CD4-positive, CD25-positive, alpha-beta regulatory T cell (primary cell): ENCODE data around the gene PIP4P1. TPM values are rescaled to one million over a fixed set of nuclear protein-coding genes. Genes with fewer than 3 reads are reported as not detected.
"Not testable (repeated sequence)": the region's sequence is repeated elsewhere in the genome, so short reads cannot be mapped to it uniquely, and the experiment has no call there.

Source experiments
- ATAC-seq, 2 donors: fragments of 150-1000 bp; cut with Tn5 transposase; one replicate each; pipeline ENCODE4 v1.10.0; 2021; ENCODE audit warnings: low read depth in 2 of 2, moderate number of reproducible peaks in 2 of 2, moderate library complexity in 1 of 2
- DNase-seq, 3 donors: peaks; one replicate each; pipeline versions ENCODE4 v3.0.0 to v3.0.0-alpha.2; 2012 to 2022; ENCODE audit warnings: mixed read lengths in 1 of 3
- H3K27ac ChIP-seq: one replicate; pipeline ENCODE4 v1.7.0; 2013; ENCODE audit warnings: mild to moderate bottlenecking, low read length; ENCODE audit not compliant: insufficient read depth, poor library complexity, severe bottlenecking
- H3K27me3 ChIP-seq: one replicate; pipeline ENCODE4 v1.7.0; 2013; ENCODE audit warnings: low read length; ENCODE audit not compliant: control insufficient read depth, insufficient read depth
- H3K36me3 ChIP-seq: one replicate; pipeline ENCODE4 v1.7.0; 2013; ENCODE audit warnings: mild to moderate bottlenecking, low read length, moderate library complexity; ENCODE audit not compliant: control insufficient read depth, insufficient read depth
- H3K4me1 ChIP-seq: 2 replicates; pipeline ENCODE4 v1.7.0; 2013; ENCODE audit warnings: mild to moderate bottlenecking, low read length; ENCODE audit not compliant: insufficient read depth, control insufficient read depth, poor library complexity, severe bottlenecking
- H3K4me3 ChIP-seq: one replicate; pipeline ENCODE4 v1.7.0; 2013; ENCODE audit warnings: low read depth, mild to moderate bottlenecking, low read length, moderate library complexity
- H3K9me3 ChIP-seq, 2 experiments: 1 replicate in 1 of 2; 2 replicates in 1 of 2; pipeline ENCODE4 v1.7.0; 2013; ENCODE audit warnings: low read length in 2 of 2, mild to moderate bottlenecking in 1 of 2, moderate library complexity in 1 of 2; ENCODE audit not compliant: control insufficient read depth in 2 of 2
- H3K27ac Mint-ChIP-seq, 3 donors: one replicate each; pipeline ENCODE4 v1.8.0; 2020 to 2022; ENCODE audit warnings: mild to moderate bottlenecking in 3 of 3, mixed read lengths in 3 of 3, moderate library complexity in 2 of 3
- H3K27me3 Mint-ChIP-seq: one replicate; pipeline ENCODE4 v1.8.0; 2022; ENCODE audit warnings: mild to moderate bottlenecking, mixed read lengths
- H3K36me3 Mint-ChIP-seq: one replicate; pipeline ENCODE4 v1.8.0; 2020; ENCODE audit warnings: mixed read lengths
- H3K4me1 Mint-ChIP-seq, 4 donors: one replicate each; pipeline ENCODE4 v1.8.0; 2020 to 2022; ENCODE audit warnings: mixed read lengths in 4 of 4, mild to moderate bottlenecking in 1 of 4
- H3K4me3 Mint-ChIP-seq, 4 donors: one replicate each; pipeline ENCODE4 v1.8.0; 2020 to 2022; ENCODE audit warnings: mild to moderate bottlenecking in 4 of 4, mixed read lengths in 4 of 4, moderate library complexity in 3 of 4
- H3K9me3 Mint-ChIP-seq, 7 donors: one replicate each; pipeline ENCODE4 v1.8.0; 2020 to 2022; ENCODE audit warnings: mixed read lengths in 7 of 7, mild to moderate bottlenecking in 3 of 7, moderate library complexity in 2 of 7
- polyA plus RNA-seq, 4 donors: library from polyadenylated mRNA; unstranded; fragments of 300-500 nt; fragmentation: Illumina TruSeq; gene quantifications; one replicate each; pipeline ENCODE4 v1.2.3, GENCODE V29; 2021
- total RNA-seq: library from RNA; stranded (reverse); gene quantifications from one replicate; pipeline ENCODE4 v1.2.3, GENCODE V29; 2022

The PIP4P1 gene
- total and polyA plus RNA-seq, 5 donors from 2014 or later, result 24.7 to 65.6 (median 32.9) TPM

DNA sequence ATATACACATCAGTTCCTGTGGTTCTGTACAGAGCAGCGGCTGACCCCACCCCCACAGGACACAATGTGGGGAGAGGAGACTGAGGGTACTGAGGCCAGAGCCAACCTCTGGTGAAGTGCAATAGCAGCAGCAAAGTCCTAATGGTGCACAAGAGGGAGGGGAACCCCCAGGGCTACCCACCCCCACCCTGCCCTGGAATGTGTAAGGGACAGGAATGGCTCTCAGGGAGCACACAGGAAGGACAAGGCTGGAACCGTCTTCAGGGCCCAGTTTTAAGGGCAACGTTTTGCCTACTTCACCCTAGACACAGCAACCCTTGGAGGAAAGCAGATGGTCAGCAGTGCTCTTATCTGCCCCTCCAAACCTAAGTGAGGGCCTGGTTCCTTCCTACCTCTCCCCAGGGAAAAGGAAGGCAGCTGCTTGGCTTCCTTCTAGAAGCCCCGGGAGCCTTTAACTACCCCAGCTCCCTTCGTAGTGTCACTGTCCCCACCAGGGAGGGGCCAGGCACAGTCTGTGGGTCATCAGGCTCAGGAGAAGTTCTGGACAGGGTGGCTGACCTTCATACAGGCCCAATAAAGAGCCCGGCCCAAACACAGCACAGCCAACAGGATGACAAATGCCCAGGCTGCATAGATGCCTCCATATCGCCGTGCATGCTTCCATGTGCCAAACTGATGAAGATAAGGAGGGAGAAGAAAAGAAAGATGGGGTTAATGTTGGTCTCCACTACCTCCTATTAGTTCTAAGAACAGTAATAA is 3.0 kb downstream of the PIP4P1 start:
- Histone ChIP-seq H3K4me3 (no peak overlapping the region), H3K27ac (peak overlapping the region; percentile 99), H3K36me3 (peaks cover 41% of the 10 kb centered on the region), H3K4me1 (peaks cover 50% of the 10 kb centered on the region), H3K27me3 (no peaks in the 10 kb centered on the region), H3K9me3 (no peaks in the 10 kb centered on the region)
- ATAC-seq, result no peak
- Mint-ChIP-seq H3K9me3 (no peaks in the 10 kb centered on the region), H3K4me1 (peaks cover 5 to 40% (median 21%) of the 10 kb centered on the region in 4 donors), H3K27me3 (peaks cover 5% of the 10 kb centered on the region), H3K36me3 (peaks cover 32% of the 10 kb centered on the region), H3K27ac (peak overlapping the region in 1 of 3 donors; percentile 94), H3K4me3 (peak overlapping the region in 2 of 4 donors; percentile 19 to 39)
- no peak for DNase-seq

- Mint-ChIP-seq H3K4me1 (peaks cover 5 to 44% (median 28%) of the 10 kb centered on the region in 4 donors), H3K4me3 (peak overlapping the region in 2 of 4 donors; percentile 29 to 52), H3K9me3 (no peaks in the 10 kb centered on the region), H3K27me3 (peaks cover 5% of the 10 kb centered on the region), H3K36me3 (peaks cover 37% of the 10 kb centered on the region), H3K27ac (no peak overlapping the region)
- DNase-seq, result no peak
- no peak for ATAC-seq
- H3K27me3 ChIP-seq, result no peaks in the 10 kb centered on the region
- no peak overlapping the region for H3K4me3 ChIP-seq
- no peaks in the 10 kb centered on the region for H3K9me3 ChIP-seq
- H3K4me1 ChIP-seq, result peaks cover 51% of the 10 kb centered on the region
- H3K27ac ChIP-seq, result no peak overlapping the region
- peaks cover 47% of the 10 kb centered on the region for H3K36me3 ChIP-seq
Measured at GRCh38 chr14:20456971-20457370, 4.3 kb downstream of the PIP4P1 start.

GRCh38 chr14:20455355-20456300 is 5.6 kb downstream of the PIP4P1 start:
- Mint-ChIP-seq H3K36me3 (peaks cover 41% of the 10 kb centered on the region), H3K4me3 (no peak overlapping the region), H3K9me3 (no peaks in the 10 kb centered on the region), H3K27ac (no peak overlapping the region), H3K4me1 (peaks cover 0 to 39% (median 22%) of the 10 kb centered on the region in 4 donors), H3K27me3 (no peaks in the 10 kb centered on the region)
- Histone ChIP-seq H3K36me3 (peaks cover 60% of the 10 kb centered on the region), H3K4me1 (peaks cover 48% of the 10 kb centered on the region), H3K27ac (peak overlapping the region; percentile 97), H3K9me3 (no peaks in the 10 kb centered on the region), H3K27me3 (no peaks in the 10 kb centered on the region), H3K4me3 (peak overlapping the region; percentile 97)
- DNase-seq, result peak in 1 of 3 donors; percentile 71
- peak; percentile 54 to 59 for ATAC-seq

DNA sequence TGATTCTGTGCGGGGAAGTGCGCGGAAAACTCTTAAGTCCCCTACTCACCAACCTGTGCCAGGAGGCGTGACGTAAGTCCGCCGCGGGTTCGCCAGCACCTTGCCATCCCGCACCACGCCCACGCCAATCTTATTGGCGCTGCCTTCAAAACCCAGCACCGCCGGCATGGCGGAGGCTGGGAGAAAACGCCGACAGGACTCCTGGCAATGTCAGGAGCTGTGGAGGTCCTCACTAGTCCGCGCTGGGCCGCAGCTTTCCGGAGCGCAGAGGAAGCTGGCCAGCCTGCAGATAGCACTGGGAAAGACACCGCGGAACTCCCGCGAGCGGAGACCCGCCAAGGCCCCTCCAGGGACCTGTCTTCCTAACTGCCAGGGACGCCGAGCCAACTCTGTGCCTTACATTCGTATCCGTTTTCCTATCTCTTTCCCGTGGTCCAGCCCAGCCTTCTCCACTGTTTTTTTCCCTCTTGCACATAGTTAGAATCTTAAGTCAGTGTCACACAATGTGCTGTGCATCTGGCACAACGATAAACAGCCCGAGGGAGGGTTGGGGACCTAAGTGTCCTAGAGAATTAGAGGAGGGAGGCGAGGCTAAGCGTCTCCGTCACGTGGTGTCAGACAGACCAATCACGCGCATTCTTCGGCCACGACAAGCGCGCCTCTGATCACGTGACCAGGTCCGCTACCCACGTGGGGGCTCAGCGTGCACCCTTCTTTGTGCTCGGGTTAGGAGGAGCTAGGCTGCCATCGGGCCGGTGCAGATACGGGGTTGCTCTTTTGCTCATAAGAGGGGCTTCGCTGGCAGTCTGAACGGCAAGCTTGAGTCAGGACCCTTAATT is 6.5 kb downstream of the PIP4P1 start, which contains the start of the genes APEX1 and OSGEP:
Gene APEX1 (plus strand): TSS at position 711 of the 839 bp plus-strand sequence. CDS start 420 bp downstream, outside the sequence.
Gene OSGEP (minus strand): TSS at position 297 of the 839 bp plus-strand sequence. CDS start 129 bp downstream, at position 168.
- Histone ChIP-seq H3K27ac (peak within 1 kb of the TSS; percentile 97), H3K27me3 (no peaks in the 10 kb centered on the region), H3K9me3 (no peaks in the 10 kb centered on the region), H3K36me3 (peaks cover 62% of the 10 kb centered on the region), H3K4me3 (peak within 1 kb of the TSS; percentile 97), H3K4me1 (peaks cover 39% of the 10 kb centered on the region)
- DNase-seq (peak; percentile 96 to 99 (median 98)), ATAC-seq (peak; percentile 87)
- Mint-ChIP-seq H3K27me3 (no peaks in the 10 kb centered on the region), H3K27ac (peak within 1 kb of the TSS in 1 of 3 donors; percentile 79), H3K9me3 (no peaks in the 10 kb centered on the region), H3K4me3 (peak within 1 kb of the TSS in 1 of 4 donors; percentile 5), H3K36me3 (peaks cover 37% of the 10 kb centered on the region), H3K4me1 (peaks cover 0 to 33% (median 15%) of the 10 kb centered on the region in 4 donors)

DNA sequence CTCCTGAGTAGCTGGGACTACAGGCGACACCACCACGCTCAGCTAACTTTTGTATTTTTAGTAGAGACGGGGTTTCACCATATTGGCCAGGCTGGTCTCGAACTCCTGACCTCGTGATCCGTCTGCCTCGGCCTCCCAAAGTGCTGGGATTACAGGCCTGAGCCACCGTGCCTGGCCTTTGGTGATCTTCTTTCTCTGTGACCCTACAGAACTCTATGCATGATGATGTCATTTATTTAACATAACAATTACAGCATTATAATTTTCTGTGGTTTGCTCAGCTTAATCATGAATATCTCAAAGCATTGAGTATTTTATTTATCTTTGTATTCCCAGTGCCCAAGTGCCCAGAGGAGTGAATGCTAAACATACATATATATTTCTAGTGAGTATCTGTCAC is 8.4 kb downstream of the PIP4P1 start:
- Mint-ChIP-seq H3K4me1 (peaks cover 0 to 21% (median 11%) of the 10 kb centered on the region in 4 donors), H3K36me3 (peaks cover 27% of the 10 kb centered on the region), H3K27ac (peak overlapping the region in 2 of 3 donors; percentile 20 to 56), H3K4me3 (peak overlapping the region in 3 of 4 donors; percentile 13 to 61 (median 36))
- H3K36me3 ChIP-seq, result peaks cover 63% of the 10 kb centered on the region
- not testable (repeated sequence) for H3K9me3 Mint-ChIP-seq, DNase-seq, H3K4me3 ChIP-seq, H3K27me3 Mint-ChIP-seq, H3K9me3 ChIP-seq, H3K27me3 ChIP-seq, ATAC-seq
- H3K4me1 ChIP-seq, result peaks cover 32% of the 10 kb centered on the region
- H3K27ac ChIP-seq, result peak overlapping the region; percentile 97

- Mint-ChIP-seq H3K4me1 (peaks cover 0 to 8% (median 3%) of the 10 kb centered on the region in 4 donors), H3K9me3 (no peaks in the 10 kb centered on the region), H3K27me3 (no peaks in the 10 kb centered on the region), H3K27ac (peak overlapping the region in 1 of 3 donors; percentile 66), H3K4me3 (no peak overlapping the region), H3K36me3 (peaks cover 15% of the 10 kb centered on the region)
- ATAC-seq (no peak), DNase-seq (no peak)
- Histone ChIP-seq H3K36me3 (peaks cover 65% of the 10 kb centered on the region), H3K4me3 (no peak overlapping the region), H3K27ac (no peak overlapping the region), H3K27me3 (no peaks in the 10 kb centered on the region), H3K9me3 (no peaks in the 10 kb centered on the region), H3K4me1 (no peaks in the 10 kb centered on the region)
Measured at GRCh38 chr14:20446889-20447288, 14.3 kb downstream of the PIP4P1 start.

DNA sequence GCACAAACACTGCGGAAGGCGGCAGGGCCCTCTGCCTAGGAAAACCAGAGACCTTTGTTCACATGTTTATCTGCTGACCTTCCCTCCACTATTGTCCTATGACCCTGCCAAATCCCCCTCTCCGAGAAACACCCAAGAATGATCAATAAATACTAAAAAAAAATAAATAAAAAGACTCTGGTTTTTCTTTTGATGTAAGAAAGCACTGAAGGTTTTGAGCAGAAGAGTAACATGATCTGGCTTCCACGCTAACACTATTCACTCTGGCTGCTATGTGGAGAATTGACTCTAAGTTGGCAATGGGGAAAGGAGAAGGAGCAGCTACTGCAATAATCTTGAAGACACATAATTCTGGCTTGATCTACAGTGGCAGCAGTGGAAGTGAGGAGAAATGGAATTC is 17.6 kb downstream of the PIP4P1 start:
- not testable (repeated sequence) for H3K27ac ChIP-seq, H3K27me3 ChIP-seq, H3K27ac Mint-ChIP-seq, H3K36me3 Mint-ChIP-seq, DNase-seq, H3K27me3 Mint-ChIP-seq, ATAC-seq, H3K4me3 Mint-ChIP-seq, H3K4me3 ChIP-seq, H3K9me3 ChIP-seq, H3K9me3 Mint-ChIP-seq
- Histone ChIP-seq H3K36me3 (peaks cover 33% of the 10 kb centered on the region), H3K4me1 (peaks cover 12% of the 10 kb centered on the region)
- H3K4me1 Mint-ChIP-seq, result peaks cover 7 to 26% (median 13%) of the 10 kb centered on the region in 4 donors
